ENCODE measurements around the gene EPHA7. TPM values are rescaled to one million over a fixed set of nuclear protein-coding genes. Genes with fewer than 3 reads are reported as not detected.

Gene EPHA7
- total RNA-seq, 2 donors from 2014 or later = 2.5 to 5.5 TPM

DNA sequence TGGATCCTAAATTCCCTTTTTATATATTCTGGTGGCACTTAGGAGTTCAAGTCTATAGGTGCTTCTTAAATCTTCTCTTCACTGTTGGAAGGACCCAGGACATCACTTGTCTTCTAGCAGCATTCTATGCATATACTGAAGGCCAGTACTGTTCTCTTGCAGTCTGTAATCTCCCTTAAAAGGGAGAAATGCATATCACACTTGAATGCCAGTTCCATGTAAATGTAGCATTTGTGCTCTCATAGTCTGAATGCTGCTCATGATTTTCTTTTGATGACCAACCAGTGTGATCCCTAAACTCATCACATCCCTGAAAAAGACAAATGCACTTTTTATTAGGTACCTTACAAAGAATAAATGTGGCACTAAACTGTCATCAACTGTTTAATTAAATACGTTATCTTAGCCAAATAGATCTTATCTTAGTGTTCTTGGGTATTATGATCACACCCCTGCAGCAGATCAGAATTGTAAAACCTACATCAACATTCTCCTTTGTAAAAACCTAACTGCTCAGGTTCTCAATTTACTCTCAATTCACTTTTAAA lies 176.1 kb downstream of the EPHA7 start:
- H3K4me3 Mint-ChIP-seq = no peak overlapping the region
- Histone ChIP-seq H3K4me3 (ENCODE audit: low read length) (no peak overlapping the region), H3K27me3 (ENCODE audit: control insufficient read depth, insufficient read depth, low read length, poor library complexity, severe bottlenecking) (peaks cover 86% of the 10 kb centered on the region), H3K9ac (ENCODE audit: extremely low read depth, low read length, poor library complexity, severe bottlenecking) (no peak overlapping the region), H3K4me1 (ENCODE audit: control insufficient read depth, insufficient read depth, low read length) (peaks cover 6% of the 10 kb centered on the region), H3K9me3 (ENCODE audit: control insufficient read depth, low read length) (no peaks in the 10 kb centered on the region), H3K27ac (ENCODE audit: low read depth, low read length) (no peak overlapping the region), H3K36me3 (ENCODE audit: control insufficient read depth, insufficient read depth, low read length) (no peaks in the 10 kb centered on the region)
- no peaks in the 10 kb centered on the region for H3K9me3 Mint-ChIP-seq
- H3K27me3 Mint-ChIP-seq (ENCODE audit: insufficient read depth) = peaks cover 80% of the 10 kb centered on the region
- no peak overlapping the region for H3K27ac Mint-ChIP-seq
- 57% methylated on average over 1 of the region's 1 CpG; no CpG with 5 or more reads in 1 of the 2 experiments for WGBS, 2 experiments (ENCODE audit: insufficient coverage in 1 of 2, insufficient read length in 1 of 2)
- DNase-seq = no peak
- peaks cover 9% of the 10 kb centered on the region for H3K4me1 Mint-ChIP-seq
- TF ChIP-seq, protein P1, sequence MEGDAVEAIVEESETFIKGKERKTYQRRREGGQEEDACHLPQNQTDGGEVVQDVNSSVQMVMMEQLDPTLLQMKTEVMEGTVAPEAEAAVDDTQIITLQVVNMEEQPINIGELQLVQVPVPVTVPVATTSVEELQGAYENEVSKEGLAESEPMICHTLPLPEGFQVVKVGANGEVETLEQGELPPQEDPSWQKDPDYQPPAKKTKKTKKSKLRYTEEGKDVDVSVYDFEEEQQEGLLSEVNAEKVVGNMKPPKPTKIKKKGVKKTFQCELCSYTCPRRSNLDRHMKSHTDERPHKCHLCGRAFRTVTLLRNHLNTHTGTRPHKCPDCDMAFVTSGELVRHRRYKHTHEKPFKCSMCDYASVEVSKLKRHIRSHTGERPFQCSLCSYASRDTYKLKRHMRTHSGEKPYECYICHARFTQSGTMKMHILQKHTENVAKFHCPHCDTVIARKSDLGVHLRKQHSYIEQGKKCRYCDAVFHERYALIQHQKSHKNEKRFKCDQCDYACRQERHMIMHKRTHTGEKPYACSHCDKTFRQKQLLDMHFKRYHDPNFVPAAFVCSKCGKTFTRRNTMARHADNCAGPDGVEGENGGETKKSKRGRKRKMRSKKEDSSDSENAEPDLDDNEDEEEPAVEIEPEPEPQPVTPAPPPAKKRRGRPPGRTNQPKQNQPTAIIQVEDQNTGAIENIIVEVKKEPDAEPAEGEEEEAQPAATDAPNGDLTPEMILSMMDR (conservative IDR thresholded peaks at IDR 0.05) = no peak
- no peaks in the 10 kb centered on the region for H3K36me3 Mint-ChIP-seq (ENCODE audit: low read depth)

DNA sequence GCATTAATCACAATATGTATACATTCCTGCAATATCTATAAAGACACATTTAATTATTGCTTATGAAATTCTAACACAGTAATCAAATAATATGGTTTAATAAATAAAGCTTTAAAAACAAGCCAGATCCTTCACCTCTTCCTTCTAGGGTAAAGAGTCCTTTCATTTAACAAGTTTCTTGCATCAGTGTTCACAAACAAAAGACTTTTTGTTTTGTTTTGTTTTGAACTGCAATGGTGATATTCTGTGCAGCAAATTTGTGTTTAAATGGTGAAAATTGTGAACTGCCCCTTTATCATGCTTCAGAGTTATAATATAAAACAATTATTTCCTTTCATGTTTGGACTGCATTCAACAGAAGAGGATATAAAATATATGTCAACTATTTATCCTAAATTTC lies 177.3 kb downstream of the EPHA7 start:
- Mint-ChIP-seq H3K27me3 (ENCODE audit: insufficient read depth) (peaks cover 85% of the 10 kb centered on the region), H3K4me3 (no peak overlapping the region), H3K4me1 (peaks cover 15% of the 10 kb centered on the region), H3K36me3 (ENCODE audit: low read depth) (no peaks in the 10 kb centered on the region), H3K27ac (no peak overlapping the region), H3K9me3 (no peaks in the 10 kb centered on the region)
- TF ChIP-seq, protein P1 (conservative IDR thresholded peaks at IDR 0.05) = no peak
- no peak overlapping the region for H3K27ac ChIP-seq (ENCODE audit: low read depth, low read length)
- no peaks in the 10 kb centered on the region for H3K9me3 ChIP-seq (ENCODE audit: control insufficient read depth, low read length)
- peaks cover 6% of the 10 kb centered on the region for H3K4me1 ChIP-seq (ENCODE audit: control insufficient read depth, insufficient read depth, low read length)
- peaks cover 85% of the 10 kb centered on the region for H3K27me3 ChIP-seq (ENCODE audit: control insufficient read depth, insufficient read depth, low read length, poor library complexity, severe bottlenecking)
- no peaks in the 10 kb centered on the region for H3K36me3 ChIP-seq (ENCODE audit: control insufficient read depth, insufficient read depth, low read length)
- no peak overlapping the region for H3K9ac ChIP-seq (ENCODE audit: extremely low read depth, low read length, poor library complexity, severe bottlenecking)
- DNase-seq = no peak
- H3K4me3 ChIP-seq (ENCODE audit: low read length) = no peak overlapping the region

DNA sequence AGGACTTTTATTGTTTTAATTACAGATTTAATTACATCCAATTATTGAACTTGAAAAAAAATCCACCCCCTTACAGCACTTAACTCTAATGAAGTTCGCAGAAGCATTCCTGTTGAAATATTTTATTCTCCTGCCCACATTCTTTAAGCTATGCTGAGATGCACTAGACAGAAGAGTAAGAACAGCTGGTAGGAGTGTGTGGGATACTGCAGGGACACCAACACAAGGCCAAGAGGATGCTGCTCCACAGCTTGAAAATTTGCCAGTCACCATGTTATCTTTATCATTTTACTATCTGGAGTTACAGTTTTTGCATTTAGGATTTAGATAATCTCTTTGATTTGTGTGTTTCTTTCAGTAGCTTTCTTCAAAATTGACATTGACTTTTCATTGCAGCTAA lies 180.7 kb downstream of the EPHA7 start:
- WGBS, 2 experiments (ENCODE audit: insufficient coverage in 1 of 2, insufficient read length in 1 of 2) = 82% methylated on average over 1 of the region's 1 CpG; no CpG with 5 or more reads in 1 of the 2 experiments
- H3K36me3 ChIP-seq (ENCODE audit: control insufficient read depth, insufficient read depth, low read length) = no peaks in the 10 kb centered on the region
- H3K27ac ChIP-seq (ENCODE audit: low read depth, low read length) = no peak overlapping the region
- no peaks in the 10 kb centered on the region for H3K36me3 Mint-ChIP-seq (ENCODE audit: low read depth)
- peaks cover 58% of the 10 kb centered on the region for H3K27me3 ChIP-seq (ENCODE audit: control insufficient read depth, insufficient read depth, low read length, poor library complexity, severe bottlenecking)
- no peak overlapping the region for H3K4me3 ChIP-seq (ENCODE audit: low read length)
- peaks cover 78% of the 10 kb centered on the region for H3K27me3 Mint-ChIP-seq (ENCODE audit: insufficient read depth)
- H3K4me1 Mint-ChIP-seq = peaks cover 26% of the 10 kb centered on the region
- H3K4me3 Mint-ChIP-seq = no peak overlapping the region
- no peaks in the 10 kb centered on the region for H3K9me3 Mint-ChIP-seq
- peaks cover 6% of the 10 kb centered on the region for H3K4me1 ChIP-seq (ENCODE audit: control insufficient read depth, insufficient read depth, low read length)
- H3K27ac Mint-ChIP-seq = no peak overlapping the region
- H3K9ac ChIP-seq (ENCODE audit: extremely low read depth, low read length, poor library complexity, severe bottlenecking) = no peak overlapping the region
- DNase-seq = no peak
- no peaks in the 10 kb centered on the region for H3K9me3 ChIP-seq (ENCODE audit: control insufficient read depth, low read length)
- TF ChIP-seq, protein P1 (conservative IDR thresholded peaks at IDR 0.05) = no peak
